Fibroblast of lung (primary cell): ENCODE data around the gene AK1. TPM values are rescaled to one million over a fixed set of nuclear protein-coding genes. Genes with fewer than 3 reads are reported as not detected.

Experiments used
- DNase-seq, 2 donors: peaks; one replicate each; pipeline versions ENCODE4 v3.0.0 to v3.0.0-alpha.2; 2010; ENCODE audit warnings: low read depth in 2 of 2
- H2AFZ ChIP-seq: 2 replicates; pipeline ENCODE4 v1.5.1; 2012; ENCODE audit warnings: low read length, control low read depth, inconsistent platforms
- H3K27ac ChIP-seq: 2 replicates; pipeline ENCODE4 v1.5.1; 2011; ENCODE audit warnings: low read length, control low read depth; ENCODE audit not compliant: insufficient read depth
- H3K27me3 ChIP-seq: 2 replicates; pipeline ENCODE4 v1.5.1; 2011; ENCODE audit warnings: mild to moderate bottlenecking, low read length; ENCODE audit not compliant: control insufficient read depth, insufficient read depth
- H3K36me3 ChIP-seq: 2 replicates; pipeline ENCODE4 v1.5.1; 2011; ENCODE audit warnings: low read length; ENCODE audit not compliant: control insufficient read depth, insufficient read depth
- H3K4me1 ChIP-seq: 2 replicates; pipeline ENCODE4 v1.5.1; 2011; ENCODE audit warnings: low read length; ENCODE audit not compliant: control insufficient read depth, insufficient read depth; ENCODE audit errors: extremely low read depth
- H3K4me2 ChIP-seq: 2 replicates; pipeline ENCODE4 v1.5.1; 2011; ENCODE audit warnings: low read length, control low read depth; ENCODE audit not compliant: insufficient read depth; ENCODE audit errors: extremely low read depth
- H3K4me3 ChIP-seq, 4 experiments: fragments of 200-600 bp in 1 of 4; sonication (generic) in 1 of 4; replicated peaks in 1 of 4; 2 replicates each; pipeline ENCODE4 v1.5.1; 2011 to 2016; ENCODE audit warnings: low read length in 4 of 4, low read depth in 3 of 4, mild to moderate bottlenecking in 3 of 4, control low read depth in 2 of 4, inconsistent platforms in 1 of 4, mixed read lengths in 1 of 4; ENCODE audit not compliant: insufficient read depth in 1 of 4; ENCODE audit errors: control extremely low read depth in 1 of 4
- H3K79me2 ChIP-seq: 2 replicates; pipeline ENCODE4 v1.5.1; 2012; ENCODE audit warnings: mild to moderate bottlenecking, low read length, inconsistent platforms; ENCODE audit not compliant: control insufficient read depth, insufficient read depth
- H3K9ac ChIP-seq: 2 replicates; pipeline ENCODE4 v1.5.1; 2011; ENCODE audit warnings: mild to moderate bottlenecking, low read length, control low read depth; ENCODE audit not compliant: insufficient read depth
- H3K9me3 ChIP-seq: 2 replicates; pipeline ENCODE4 v1.5.1; 2012; ENCODE audit warnings: low read depth, low read length; ENCODE audit not compliant: control insufficient read depth, insufficient read depth
- H4K20me1 ChIP-seq: 2 replicates; pipeline ENCODE4 v1.5.1; 2011; ENCODE audit warnings: low read length; ENCODE audit not compliant: control insufficient read depth, insufficient read depth; ENCODE audit errors: extremely low read depth
- CTCF ChIP-seq, 2 donors: IDR thresholded peaks in 1 of 2; conservative IDR thresholded peaks in 1 of 2; 1 replicate in 1 of 2; 2 replicates in 1 of 2; pipeline ENCODE4 v1.5.1; 2011 to 2012; ENCODE audit warnings: low read length in 2 of 2, control low read depth in 1 of 2, inconsistent platforms in 1 of 2, low read depth in 1 of 2, mild to moderate bottlenecking in 1 of 2
- EZH2 ChIP-seq: IDR thresholded peaks from 2 replicates; pipeline ENCODE4 v1.5.1; 2012; ENCODE audit warnings: low read length, control low read depth, mild to moderate bottlenecking; ENCODE audit errors: missing control alignments
- polyA plus RNA-seq, 2 donors: library from polyadenylated mRNA; depleted of rRNA in 1 of 2; stranded (reverse) in 1 of 2; unstranded in 1 of 2; fragments of >200 nt; gene quantifications; 2 replicates each; pipeline ENCODE4 v1.2.1, GENCODE V29; 2011 to 2012; ENCODE audit warnings: missing spikeins in 1 of 2
- total RNA-seq: library from RNA; depleted of rRNA; stranded (reverse); fragments of >200 nt; gene quantifications from 2 replicates; pipeline ENCODE4 v1.2.1, GENCODE V29; 2014

Gene AK1
- total and polyA plus RNA-seq, 2 donors (not counting 1 experiment from before 2014, with no cell fraction given), result 47.6 to 73.1 TPM

GRCh38 chr9:127912882-127913281 is 35.4 kb upstream of the AK1 start:
- Histone ChIP-seq H3K27ac (no peak overlapping the region), H3K9me3 (no peaks in the 10 kb centered on the region), H3K9ac (no peak overlapping the region), H2AFZ (no peak overlapping the region), H4K20me1 (no peaks in the 10 kb centered on the region), H3K4me3 (no peak overlapping the region), H3K79me2 (peaks cover 5% of the 10 kb centered on the region), H3K27me3 (no peaks in the 10 kb centered on the region), H3K4me2 (no peak overlapping the region), H3K36me3 (peaks cover 18% of the 10 kb centered on the region), H3K4me1 (peaks cover 18% of the 10 kb centered on the region)
- DNase-seq, result no peak
- no peak for TF ChIP-seq CTCF (conservative IDR thresholded peaks at IDR 0.05 in 1 of 2, IDR thresholded peaks at IDR 0.05 in 1 of 2; ENCODE audit: low read depth in 1 of 2, low read length in 2 of 2)
- TF ChIP-seq EZH2, result no peak

GRCh38 chr9:127912296-127912695 is 34.8 kb upstream of the AK1 start:
- H3K4me3 ChIP-seq, result no peak overlapping the region
- no peak overlapping the region for H3K4me2 ChIP-seq
- DNase-seq, result no peak
- peaks cover 5% of the 10 kb centered on the region for H3K79me2 ChIP-seq
- H3K4me1 ChIP-seq, result peaks cover 13% of the 10 kb centered on the region
- no peaks in the 10 kb centered on the region for H3K9me3 ChIP-seq
- no peak overlapping the region for H3K9ac ChIP-seq
- TF ChIP-seq CTCF (conservative IDR thresholded peaks at IDR 0.05 in 1 of 2, IDR thresholded peaks at IDR 0.05 in 1 of 2; ENCODE audit: low read depth in 1 of 2, low read length in 2 of 2), result no peak
- no peak for TF ChIP-seq EZH2
- peaks cover 18% of the 10 kb centered on the region for H3K36me3 ChIP-seq
- H4K20me1 ChIP-seq, result no peaks in the 10 kb centered on the region
- no peak overlapping the region for H3K27ac ChIP-seq
- H3K27me3 ChIP-seq, result no peaks in the 10 kb centered on the region
- H2AFZ ChIP-seq, result no peak overlapping the region

GRCh38 chr9:127910613-127911205 is 33.2 kb upstream of the AK1 start:
- no peak overlapping the region for H3K27ac ChIP-seq
- DNase-seq, result peak; percentile 38 to 47
- H3K9ac ChIP-seq, result no peak overlapping the region

More at GRCh38 chr9:127910613-127911205, 33.2 kb upstream of the AK1 start:
- no peak for TF ChIP-seq CTCF (conservative IDR thresholded peaks at IDR 0.05 in 1 of 2, IDR thresholded peaks at IDR 0.05 in 1 of 2; ENCODE audit: low read depth in 1 of 2, low read length in 2 of 2)
- TF ChIP-seq EZH2, result no peak
- Histone ChIP-seq H3K4me3 (no peak overlapping the region), H2AFZ (no peak overlapping the region), H3K36me3 (peaks cover 18% of the 10 kb centered on the region), H3K4me2 (no peak overlapping the region), H3K27me3 (no peaks in the 10 kb centered on the region), H3K4me1 (peaks cover 16% of the 10 kb centered on the region), H3K9me3 (no peaks in the 10 kb centered on the region), H4K20me1 (no peaks in the 10 kb centered on the region), H3K79me2 (no peaks in the 10 kb centered on the region)
